HepG2 (cell line): ENCODE results near the gene PLRG1. TPM values are rescaled to one million over a fixed set of nuclear protein-coding genes. Genes with fewer than 3 reads are reported as not detected.

Experiments
- CBFB ChIP-seq: sonication (generic); formaldehyde crosslinking; IDR thresholded peaks from 2 replicates; pipeline ENCODE4 v1.4.0; 2020; ENCODE audit warnings: missing genetic modification reagents
- ELF1 ChIP-seq: sonication (generic); formaldehyde crosslinking; IDR thresholded peaks from 2 replicates; pipeline ENCODE4 v1.4.0; 2020; ENCODE audit warnings: missing genetic modification reagents
- GLMP ChIP-seq: sonication (generic); formaldehyde crosslinking; IDR thresholded peaks from 2 replicates; pipeline ENCODE4 v1.9.0; 2021; ENCODE audit warnings: missing genetic modification reagents, mild to moderate bottlenecking, borderline replicate concordance
- HDAC1 ChIP-seq: sonication (generic); formaldehyde crosslinking; IDR thresholded peaks from 2 replicates; pipeline ENCODE4 v1.5.1; 2020; ENCODE audit warnings: mild to moderate bottlenecking, missing genetic modification reagents
- HNRNPLL ChIP-seq: fragments of 200-400 bp; formaldehyde crosslinking; IDR thresholded peaks from 2 replicates; pipeline ENCODE4 v1.6.1; 2017; ENCODE audit warnings: mild to moderate bottlenecking, low read depth, low read length; ENCODE audit not compliant: poor library complexity, severe bottlenecking
- HNRNPUL1 ChIP-seq: fragments of 200-400 bp; formaldehyde crosslinking; IDR thresholded peaks from 2 replicates; pipeline ENCODE4 v1.6.1; 2017; ENCODE audit warnings: low read depth, mild to moderate bottlenecking, low read length, moderate library complexity
- MLX ChIP-seq: IDR thresholded peaks from 2 replicates; pipeline ENCODE4 v1.6.1; 2016
- RBM39 ChIP-seq: fragments of 200-400 bp; formaldehyde crosslinking; IDR thresholded peaks from one replicate; pipeline ENCODE4 v1.6.1; 2018; ENCODE audit warnings: antibody characterized with exemption, mild to moderate bottlenecking, low read depth, low read length; ENCODE audit not compliant: poor library complexity, severe bottlenecking
- SAFB2 ChIP-seq: sonication (generic); formaldehyde crosslinking; IDR thresholded peaks from 2 replicates; pipeline ENCODE4 v1.5.1; 2020; ENCODE audit warnings: missing genetic modification reagents, low read depth, mild to moderate bottlenecking, borderline replicate concordance
- SPEN ChIP-seq: sonication (generic); formaldehyde crosslinking; IDR thresholded peaks from 2 replicates; pipeline ENCODE4 v1.5.1; 2020; ENCODE audit warnings: low read depth, mild to moderate bottlenecking, missing genetic modification reagents
- TAF1 ChIP-seq: sonication (generic); formaldehyde crosslinking; IDR thresholded peaks from 2 replicates; pipeline ENCODE4 v1.4.0; 2020; ENCODE audit warnings: missing genetic modification reagents
- XBP1 ChIP-seq: sonication (generic); formaldehyde crosslinking; IDR thresholded peaks from 2 replicates; pipeline ENCODE4 v1.5.0; 2020; ENCODE audit warnings: missing genetic modification reagents
- ZFP91 ChIP-seq: sonication (generic); formaldehyde crosslinking; IDR thresholded peaks from 2 replicates; pipeline ENCODE4 v1.9.0; 2022; ENCODE audit warnings: missing genetic modification reagents, mild to moderate bottlenecking, borderline replicate concordance
- ZNF251 ChIP-seq: sonication (generic); formaldehyde crosslinking; IDR thresholded peaks from 2 replicates; pipeline ENCODE4 v1.9.0; 2021; ENCODE audit warnings: mild to moderate bottlenecking, missing genetic modification reagents
- ZNF296 ChIP-seq: sonication (generic); formaldehyde crosslinking; conservative IDR thresholded peaks from 2 replicates; pipeline ENCODE4 v1.5.0; 2020; ENCODE audit warnings: mild to moderate bottlenecking, missing genetic modification reagents
- ZNF329 ChIP-seq: sonication (generic); formaldehyde crosslinking; IDR thresholded peaks from 2 replicates; pipeline ENCODE4 v1.9.0; 2021; ENCODE audit warnings: low read depth, mild to moderate bottlenecking, missing genetic modification reagents
- ZNF572 ChIP-seq: sonication (generic); formaldehyde crosslinking; IDR thresholded peaks from 2 replicates; pipeline ENCODE4 v1.5.1; 2020; ENCODE audit warnings: mild to moderate bottlenecking, missing genetic modification reagents
- ZNF615 ChIP-seq: sonication (generic); formaldehyde crosslinking; IDR thresholded peaks from 2 replicates; pipeline ENCODE4 v1.5.0; 2020; ENCODE audit warnings: mild to moderate bottlenecking, missing genetic modification reagents, borderline replicate concordance
- ZNF724P ChIP-seq: sonication (generic); formaldehyde crosslinking; IDR thresholded peaks from 2 replicates; pipeline ENCODE4 v1.8.0; 2022; ENCODE audit warnings: missing genetic modification reagents, borderline replicate concordance
- ZNF749 ChIP-seq: sonication (generic); formaldehyde crosslinking; IDR thresholded peaks from 2 replicates; pipeline ENCODE4 v1.8.0; 2022; ENCODE audit warnings: mild to moderate bottlenecking, missing genetic modification reagents, moderate library complexity, borderline replicate concordance
- ZSCAN5A ChIP-seq: sonication (generic); formaldehyde crosslinking; IDR thresholded peaks from 2 replicates; pipeline ENCODE4 v1.8.0; 2022; ENCODE audit warnings: mild to moderate bottlenecking, missing genetic modification reagents, borderline replicate concordance
- polyA plus RNA-seq, 8 experiments: library from polyadenylated mRNA; depleted of rRNA in 3 of 8; stranded (reverse) in 7 of 8; unstranded in 1 of 8; fragments of >200 nt; fragmentation: Illumina TruSeq in 4 of 8; extraction: Trizol in 4 of 8; gene quantifications; 2 replicates each; pipeline versions ENCODE4 v1.2.1 to v1.2.3, GENCODE V29; 2011 to 2016; ENCODE audit warnings: low read depth in 4 of 8, missing spikeins in 1 of 8, mixed read lengths in 1 of 8; ENCODE audit not compliant: insufficient read depth in 1 of 8
- total RNA-seq, 5 experiments: library from RNA; depleted of rRNA; stranded (reverse); fragments of >200 nt; fragmentation: Illumina TruSeq; extraction: Trizol; gene quantifications; 2 replicates each; pipeline ENCODE4 v1.2.3, GENCODE V29; 2016; ENCODE audit warnings: low read depth in 1 of 5
- TF ChIP-seq, protein P1 (sequence below): sonication (generic); formaldehyde crosslinking; IDR thresholded peaks from 2 replicates; pipeline ENCODE4 v1.4.0; 2020; ENCODE audit warnings: missing genetic modification reagents

PLRG1 gene
- total and polyA plus RNA-seq, 2 of the 13 experiments (the other 11 are each of a cell fraction or from before 2014, with no cell fraction given), result 77.3 to 110 TPM

GRCh38 chr4:154549894-154550790 is at the start of gene PLRG1 (continued):
- TF ChIP-seq SPEN (no peak), ZNF296 (CRISPR knock-in tag) (no peak), ZNF572 (no peak), ZSCAN5A (CRISPR knock-in tag) (no peak), ZNF251 (CRISPR knock-in tag) (no peak), ZFP91 (CRISPR knock-in tag) (peak; percentile 47; the same call in 1 of the 2 replicates), SAFB2 (CRISPR knock-in tag) (no peak), ZNF724P (CRISPR knock-in tag) (0 out of 2 replicates have a peak, but pooled peaks have one; percentile 51), ZNF329 (no peak), ZNF615 (CRISPR knock-in tag) (no peak), TAF1 (CRISPR knock-in tag) (peak; percentile 59; the same call in 1 of the 2 replicates), XBP1 (CRISPR knock-in tag) (no peak), HNRNPLL (peak; percentile 60), ZNF749 (CRISPR knock-in tag) (no peak), MLX (CRISPR knock-in tag) (no peak; the same call in 1 of the 2 replicates), HNRNPUL1 (no peak), CBFB (CRISPR knock-in tag) (0 out of 2 replicates have a peak, but pooled peaks have one; percentile 13), GLMP (CRISPR knock-in tag) (no peak), ELF1 (CRISPR knock-in tag) (peak; percentile 79), HDAC1 (CRISPR knock-in tag) (peak; percentile 68), RBM39 (peak; percentile 35)
- TF ChIP-seq, protein P1, sequence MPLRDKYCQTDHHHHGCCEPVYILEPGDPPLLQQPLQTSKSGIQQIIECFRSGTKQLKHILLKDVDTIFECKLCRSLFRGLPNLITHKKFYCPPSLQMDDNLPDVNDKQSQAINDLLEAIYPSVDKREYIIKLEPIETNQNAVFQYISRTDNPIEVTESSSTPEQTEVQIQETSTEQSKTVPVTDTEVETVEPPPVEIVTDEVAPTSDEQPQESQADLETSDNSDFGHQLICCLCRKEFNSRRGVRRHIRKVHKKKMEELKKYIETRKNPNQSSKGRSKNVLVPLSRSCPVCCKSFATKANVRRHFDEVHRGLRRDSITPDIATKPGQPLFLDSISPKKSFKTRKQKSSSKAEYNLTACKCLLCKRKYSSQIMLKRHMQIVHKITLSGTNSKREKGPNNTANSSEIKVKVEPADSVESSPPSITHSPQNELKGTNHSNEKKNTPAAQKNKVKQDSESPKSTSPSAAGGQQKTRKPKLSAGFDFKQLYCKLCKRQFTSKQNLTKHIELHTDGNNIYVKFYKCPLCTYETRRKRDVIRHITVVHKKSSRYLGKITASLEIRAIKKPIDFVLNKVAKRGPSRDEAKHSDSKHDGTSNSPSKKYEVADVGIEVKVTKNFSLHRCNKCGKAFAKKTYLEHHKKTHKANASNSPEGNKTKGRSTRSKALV, result 0 out of 2 replicates have a peak, but pooled peaks have one; percentile 25
